GM19099 (cell line): ENCODE measurements around the gene ABHD16A.

Source experiments
- POLR2A ChIP-seq: IDR thresholded peaks from 3 replicates; pipeline ENCODE4 v1.6.1; 2011; ENCODE audit warnings: low read depth; ENCODE audit not compliant: insufficient read length; ENCODE audit errors: extremely low read depth

ABHD16A gene

GRCh38 chr6:31654574-31655348 lies 48.4 kb downstream of the ABHD16A start:
- no peak for TF ChIP-seq POLR2A

GRCh38 chr6:31652925-31653724 lies 50.0 kb downstream of the ABHD16A start:
- TF ChIP-seq POLR2A = peak; percentile 45

GRCh38 chr6:31651602-31652191 lies 51.4 kb downstream of the ABHD16A start:
- TF ChIP-seq POLR2A = no peak

DNA sequence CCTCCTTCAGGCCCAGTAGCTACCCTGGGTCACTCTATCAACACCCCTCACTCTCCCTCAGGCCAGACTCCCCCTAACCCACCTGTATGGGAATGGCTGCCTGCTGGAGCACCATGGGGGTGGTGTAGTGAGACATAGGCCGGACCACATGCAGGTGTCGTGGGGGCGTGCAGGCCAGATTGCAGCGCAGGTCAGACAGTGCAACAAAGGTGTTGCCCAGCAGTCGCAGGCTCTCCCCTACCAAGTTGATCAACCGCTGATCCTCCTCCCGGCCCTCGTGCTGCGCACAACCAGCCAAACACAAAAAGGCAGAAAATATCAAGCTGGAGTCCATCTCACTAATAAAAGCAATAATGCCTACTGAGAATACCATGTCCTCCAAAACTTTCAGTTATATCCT lies 57.8 kb downstream of the ABHD16A start:
- TF ChIP-seq POLR2A = no peak

DNA sequence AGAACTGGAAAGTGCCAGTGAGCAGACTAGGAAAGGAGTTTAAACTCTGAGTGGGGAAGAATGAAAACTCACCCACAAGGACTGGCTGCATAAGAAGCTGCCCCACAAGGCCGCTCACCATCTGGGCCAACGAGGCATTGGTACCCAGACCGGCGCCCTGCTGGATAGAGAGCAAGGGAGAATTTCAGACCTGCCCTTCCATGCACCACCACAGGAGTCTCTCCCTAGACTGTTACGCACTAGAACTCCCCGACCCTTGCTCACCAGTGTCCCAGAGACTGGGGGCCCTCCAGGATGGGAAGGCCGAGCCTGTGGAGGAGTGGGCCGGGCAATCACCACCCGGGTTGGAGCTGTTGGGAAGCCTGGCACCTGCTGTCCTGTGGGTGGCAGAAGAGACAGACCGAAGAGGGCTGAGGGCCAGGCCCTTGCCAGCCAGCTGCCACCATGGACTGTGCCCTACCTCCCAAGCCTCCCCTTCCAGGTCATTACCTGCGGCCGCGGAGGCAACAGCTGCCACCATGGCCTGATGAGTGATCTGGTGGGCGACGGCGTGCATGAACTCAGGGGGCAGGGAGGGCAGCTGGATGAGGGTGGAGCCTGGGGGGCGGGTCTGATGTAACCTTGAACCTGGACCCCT lies 59.2 kb downstream of the ABHD16A start:
- TF ChIP-seq POLR2A = no peak

GRCh38 chr6:31642798-31643570 lies 60.1 kb downstream of the ABHD16A start:
- no peak for TF ChIP-seq POLR2A

GRCh38 chr6:31641370-31641769 lies 61.8 kb downstream of the ABHD16A start:
- no peak for TF ChIP-seq POLR2A

- TF ChIP-seq POLR2A = no peak
Observed at GRCh38 chr6:31640612-31641011, 62.5 kb downstream of the ABHD16A start.

- no peak for TF ChIP-seq POLR2A
Observed at GRCh38 chr6:31639449-31639861, 63.7 kb downstream of the ABHD16A start.

DNA sequence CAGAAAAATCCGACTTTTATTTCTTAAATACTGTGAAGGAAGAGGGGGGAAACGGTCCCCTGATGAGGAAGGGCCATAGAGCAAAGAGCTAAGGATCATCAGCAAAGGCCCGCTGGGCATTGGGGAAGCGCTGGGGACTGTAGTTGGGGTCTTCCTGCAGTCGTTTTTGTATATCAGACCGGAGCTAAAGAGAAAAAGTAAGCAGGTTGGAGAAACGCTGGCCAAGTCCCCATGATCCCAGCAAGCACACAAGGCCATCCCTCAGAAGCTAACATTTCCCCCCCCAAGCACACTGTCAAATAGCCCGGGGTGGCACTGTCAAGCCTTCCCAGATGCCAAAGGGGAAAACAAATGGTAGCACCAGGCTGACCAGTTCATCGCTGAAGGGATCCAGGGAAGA lies 64.1 kb downstream of the ABHD16A start:
- no peak for TF ChIP-seq POLR2A
